CD8-positive, alpha-beta memory T cell (primary cell): ENCODE measurements around the gene MT2A. TPM values are rescaled to one million over a fixed set of nuclear protein-coding genes. Genes with fewer than 3 reads are reported as not detected.
"Not testable (repeated sequence)": the region's sequence is repeated elsewhere in the genome, so short reads cannot be mapped to it uniquely, and the experiment has no call there.

ENCODE experiments used
- CTCF ChIA-PET: fragments of 350-600 bp; sonication (Branson Sonifier 250); formaldehyde crosslinking; loops from one replicate; lab custom pipeline; 2021; ENCODE audit warnings: antibody characterized with exemption; lab: Charles Lee
- POLR2A ChIA-PET: fragments of 350-600 bp; sonication (Branson Sonifier 250); formaldehyde crosslinking; loops from one replicate; lab custom pipeline; 2021; ENCODE audit warnings: antibody characterized with exemption; lab: Charles Lee
- DNase-seq, 5 donors: peaks; one replicate each; pipeline versions ENCODE4 v3.0.0 to v3.0.0-alpha.2; 2020 to 2022; ENCODE audit warnings: mixed read lengths in 1 of 5
- H3K27ac ChIP-seq: one replicate; pipeline ENCODE4 v1.7.0; 2013; ENCODE audit warnings: low read depth, mild to moderate bottlenecking, low read length, moderate library complexity
- H3K27me3 ChIP-seq: 2 replicates; pipeline ENCODE4 v1.7.0; 2013; ENCODE audit warnings: low read length, mild to moderate bottlenecking; ENCODE audit not compliant: insufficient read depth, poor library complexity, severe bottlenecking
- H3K36me3 ChIP-seq: 2 replicates; pipeline ENCODE4 v1.7.0; 2013; ENCODE audit warnings: mild to moderate bottlenecking, low read length, moderate library complexity; ENCODE audit not compliant: insufficient read depth
- H3K4me1 ChIP-seq: 2 replicates; pipeline ENCODE4 v1.7.0; 2013; ENCODE audit warnings: mild to moderate bottlenecking, low read length, moderate library complexity; ENCODE audit not compliant: insufficient read depth
- H3K4me3 ChIP-seq: 2 replicates; pipeline ENCODE4 v1.7.0; 2013; ENCODE audit warnings: mild to moderate bottlenecking, low read length
- H3K9me3 ChIP-seq: 2 replicates; pipeline ENCODE4 v1.7.0; 2013; ENCODE audit warnings: mild to moderate bottlenecking, low read length
- H3K27ac Mint-ChIP-seq, 8 donors: one replicate each; pipeline ENCODE4 v1.8.0; 2020 to 2021; ENCODE audit warnings: mixed read lengths in 8 of 8, mild to moderate bottlenecking in 6 of 8, inconsistent platforms in 3 of 8, moderate library complexity in 3 of 8
- H3K27me3 Mint-ChIP-seq, 2 donors: one replicate each; pipeline ENCODE4 v1.8.0; 2020 to 2021; ENCODE audit warnings: mixed read lengths in 2 of 2, mild to moderate bottlenecking in 1 of 2, moderate library complexity in 1 of 2
- H3K36me3 Mint-ChIP-seq, 3 donors: one replicate each; pipeline ENCODE4 v1.8.0; 2020 to 2021; ENCODE audit warnings: mixed read lengths in 3 of 3, inconsistent platforms in 1 of 3, mild to moderate bottlenecking in 1 of 3
- H3K4me1 Mint-ChIP-seq, 3 donors: one replicate each; pipeline ENCODE4 v1.8.0; 2020 to 2021; ENCODE audit warnings: mixed read lengths in 3 of 3, inconsistent platforms in 1 of 3, mild to moderate bottlenecking in 1 of 3
- H3K4me3 Mint-ChIP-seq, 7 donors: one replicate each; pipeline ENCODE4 v1.8.0; 2020 to 2021; ENCODE audit warnings: mixed read lengths in 7 of 7, mild to moderate bottlenecking in 6 of 7, moderate library complexity in 4 of 7, inconsistent platforms in 2 of 7
- H3K9me3 Mint-ChIP-seq, 5 donors: one replicate each; pipeline ENCODE4 v1.8.0; 2020 to 2022; ENCODE audit warnings: mixed read lengths in 5 of 5, mild to moderate bottlenecking in 3 of 5, moderate library complexity in 2 of 5, inconsistent platforms in 1 of 5
- polyA plus RNA-seq: library from polyadenylated mRNA; unstranded; fragments of 300-500 nt; fragmentation: Illumina TruSeq; gene quantifications from one replicate; pipeline ENCODE4 v1.2.3, GENCODE V29; 2021
- total RNA-seq, 2 experiments: library from RNA; stranded (reverse); gene quantifications; one replicate each; pipeline ENCODE4 v1.2.3, GENCODE V29; 2021

Gene MT2A
- total and polyA plus RNA-seq, 3 experiments from 2014 or later: 285 to 435 (median 349) TPM

GRCh38 chr16:56615353-56615752 lies 7.0 kb downstream of the MT2A start:
- Histone ChIP-seq H3K27me3 (peaks cover 8% of the 10 kb centered on the region), H3K4me3 (no peak overlapping the region), H3K27ac (no peak overlapping the region), H3K4me1 (peaks cover 16% of the 10 kb centered on the region), H3K9me3 (no peaks in the 10 kb centered on the region), H3K36me3 (no peaks in the 10 kb centered on the region)
- no peaks in the 10 kb centered on the region for H3K9me3 Mint-ChIP-seq
- no peak for DNase-seq
- no peak overlapping the region for H3K4me3 Mint-ChIP-seq
- peaks cover 18 to 27% (median 20%) of the 10 kb centered on the region in 3 donors for H3K4me1 Mint-ChIP-seq
- peaks cover 2 to 11% of the 10 kb centered on the region in 2 donors for H3K27me3 Mint-ChIP-seq
- no peaks in the 10 kb centered on the region for H3K36me3 Mint-ChIP-seq
- ChIA-PET CTCF (interaction anchor here (0.9 kb wide), 1 partner anchor 12 kb away, joined by 3 read pairs; no protein-coding TSS in a partner anchor), POLR2A (no interaction called here)
- H3K27ac Mint-ChIP-seq: peak overlapping the region in 1 of 8 donors; percentile 42

GRCh38 chr16:56616608-56617211 lies 8.3 kb downstream of the MT2A start:
- H3K4me1 Mint-ChIP-seq: peaks cover 6 to 14% (median 6%) of the 10 kb centered on the region in 3 donors

GRCh38 chr16:56617212-56618085 lies 9.1 kb downstream of the MT2A start:
- Mint-ChIP-seq H3K4me3 (peak overlapping the region; percentile 61 to 79 (median 69)), H3K27me3 (peaks cover 4 to 11% of the 10 kb centered on the region in 2 donors), H3K4me1 (peaks cover 6 to 13% (median 6%) of the 10 kb centered on the region in 3 donors), H3K27ac (no peak overlapping the region), H3K36me3 (no peaks in the 10 kb centered on the region), H3K9me3 (no peaks in the 10 kb centered on the region)
- H3K4me1 ChIP-seq: peaks cover 4% of the 10 kb centered on the region
- H3K9me3 ChIP-seq: no peaks in the 10 kb centered on the region
- no peaks in the 10 kb centered on the region for H3K36me3 ChIP-seq
- H3K27ac ChIP-seq: no peak overlapping the region
- ChIA-PET POLR2A (interaction anchor here (0.5 to 1.2 kb wide), 3 partner anchors 9 to 151 kb away, joined by 3 to 4 read pairs (median 4); partner anchors contain the start of gene MT2A), CTCF (interaction anchor here (0.9 to 2.3 kb wide), 4 partner anchors 8 to 26 kb away, joined by 3 to 6 read pairs (median 4); partner anchors contain the start of gene MT1E)
- peak in 4 of 5 donors; percentile 22 to 64 (median 42) for DNase-seq
- peaks cover 8% of the 10 kb centered on the region for H3K27me3 ChIP-seq
- no peak overlapping the region for H3K4me3 ChIP-seq

More at GRCh38 chr16:56616608-56617211, 8.3 kb downstream of the MT2A start:
- no peaks in the 10 kb centered on the region for H3K36me3 ChIP-seq
- no peak overlapping the region for H3K27ac ChIP-seq
- Mint-ChIP-seq H3K36me3 (no peaks in the 10 kb centered on the region), H3K27me3 (peaks cover 4 to 11% of the 10 kb centered on the region in 2 donors), H3K9me3 (no peaks in the 10 kb centered on the region), H3K4me3 (peak overlapping the region; percentile 39 to 79 (median 70)), H3K27ac (peak overlapping the region in 1 of 8 donors; percentile 17)
- CTCF ChIA-PET: interaction anchor here (1.3 kb wide), 1 partner anchor 9 kb away, joined by 3 read pairs; the partner anchor contains the start of gene MT1E
- POLR2A ChIA-PET: interaction anchor here (0.6 to 1.2 kb wide), 3 partner anchors 8 to 430 kb away, joined by 3 to 14 read pairs (median 3); partner anchors contain the start of gene MT2A
- no peak for DNase-seq
- no peaks in the 10 kb centered on the region for H3K9me3 ChIP-seq
- H3K4me3 ChIP-seq: no peak overlapping the region
- peaks cover 8% of the 10 kb centered on the region for H3K27me3 ChIP-seq
- peaks cover 4% of the 10 kb centered on the region for H3K4me1 ChIP-seq

DNA sequence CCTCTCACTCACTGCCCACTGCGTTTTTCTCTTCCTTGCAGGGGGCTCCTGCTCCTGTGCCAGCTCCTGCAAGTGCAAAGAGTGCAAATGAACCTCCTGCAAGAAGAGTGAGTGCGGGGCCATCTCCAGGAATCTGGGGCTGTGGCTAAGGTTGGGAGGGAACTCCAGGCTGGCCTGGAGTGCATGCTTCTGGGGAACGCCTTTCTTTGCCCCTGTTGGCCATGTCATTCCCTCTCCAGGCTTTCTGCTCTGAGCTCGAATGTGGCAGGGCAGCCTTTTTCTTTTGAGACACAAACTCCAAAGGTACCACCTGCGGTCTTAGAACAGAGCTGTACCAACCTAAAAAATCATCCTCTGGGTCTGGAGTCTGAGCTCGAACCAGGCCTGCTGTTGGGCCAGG lies 9.8 kb downstream of the MT2A start:
- Mint-ChIP-seq H3K4me1 (peaks cover 6 to 13% (median 6%) of the 10 kb centered on the region in 3 donors), H3K27ac (no peak overlapping the region), H3K4me3 (peak overlapping the region in 3 of 7 donors; percentile 5 to 79 (median 73)), H3K9me3 (no peaks in the 10 kb centered on the region), H3K27me3 (peaks cover 4 to 11% of the 10 kb centered on the region in 2 donors), H3K36me3 (no peaks in the 10 kb centered on the region)
- no peak overlapping the region for H3K27ac ChIP-seq
- H3K4me1 ChIP-seq: peaks cover 4% of the 10 kb centered on the region
- CTCF ChIA-PET: interaction anchor here (0.9 to 2.3 kb wide), 3 partner anchors 11 to 25 kb away, joined by 3 to 6 read pairs (median 5); no protein-coding TSS in a partner anchor
- H3K27me3 ChIP-seq: peaks cover 8% of the 10 kb centered on the region
- H3K4me3 ChIP-seq: no peak overlapping the region
- no peak for DNase-seq
- H3K36me3 ChIP-seq: no peaks in the 10 kb centered on the region
- POLR2A ChIA-PET: interaction anchor here (1.1 to 1.2 kb wide), 2 partner anchors 10 to 11 kb away, joined by 3 to 4 read pairs; partner anchors contain the start of gene MT2A
- H3K9me3 ChIP-seq: no peaks in the 10 kb centered on the region

DNA sequence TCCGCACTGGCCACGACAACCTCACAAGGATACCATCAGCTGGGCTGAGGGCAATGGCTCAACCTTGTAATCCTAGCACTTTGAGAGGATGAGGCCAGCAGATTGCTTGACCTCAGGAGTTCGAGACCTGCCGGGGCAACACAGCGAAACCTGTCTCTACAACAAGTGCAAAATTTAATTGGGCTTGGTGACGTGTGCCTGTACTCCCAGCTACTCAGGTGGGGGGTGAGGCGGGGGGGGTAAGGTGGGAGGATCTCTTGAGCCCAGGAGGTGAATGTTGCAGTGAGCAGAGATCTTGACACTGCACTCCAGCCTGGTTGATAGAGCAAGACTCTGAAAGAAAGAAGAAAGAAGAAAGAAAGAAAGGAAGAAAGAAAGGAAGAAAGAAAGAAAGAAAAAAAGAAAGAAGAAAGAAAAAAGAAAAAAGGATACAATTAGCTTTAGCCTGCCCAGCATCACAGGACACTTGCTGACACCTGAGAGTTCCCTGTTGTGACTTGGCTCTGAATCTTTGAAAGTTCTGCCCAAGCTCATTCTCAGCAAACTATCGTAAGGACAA lies 12.0 kb downstream of the MT2A start:
- H3K36me3 Mint-ChIP-seq: peaks cover 0 to 2% (median 0%) of the 10 kb centered on the region in 3 donors
- H3K4me3 Mint-ChIP-seq: no peak overlapping the region
- no peaks in the 10 kb centered on the region for H3K36me3 ChIP-seq
- no peak for DNase-seq
- CTCF ChIA-PET: interaction anchor here (1.7 kb wide), 1 partner anchor 23 kb away, joined by 5 read pairs; no protein-coding TSS in a partner anchor
- no peak overlapping the region for H3K27ac ChIP-seq
- H3K9me3 Mint-ChIP-seq: no peaks in the 10 kb centered on the region
- H3K27me3 Mint-ChIP-seq: peaks cover 4 to 11% of the 10 kb centered on the region in 2 donors
- POLR2A ChIA-PET: no interaction called here
- no peaks in the 10 kb centered on the region for H3K9me3 ChIP-seq
- H3K4me1 ChIP-seq: peaks cover 9% of the 10 kb centered on the region
- peaks cover 12 to 19% (median 14%) of the 10 kb centered on the region in 3 donors for H3K4me1 Mint-ChIP-seq
- no peak overlapping the region for H3K27ac Mint-ChIP-seq
- no peak overlapping the region for H3K4me3 ChIP-seq
- peaks cover 8% of the 10 kb centered on the region for H3K27me3 ChIP-seq

- Mint-ChIP-seq H3K4me3 (peak overlapping the region in 1 of 7 donors; percentile 44), H3K27ac (peak overlapping the region in 2 of 8 donors; percentile 23 to 90), H3K4me1 (peaks cover 17 to 24% (median 22%) of the 10 kb centered on the region in 3 donors)
- Histone ChIP-seq H3K27me3 (peaks cover 13% of the 10 kb centered on the region), H3K4me1 (peaks cover 17% of the 10 kb centered on the region)
- POLR2A ChIA-PET, H3K9me3 ChIP-seq, DNase-seq, H3K27ac ChIP-seq, H3K36me3 Mint-ChIP-seq, H3K4me3 ChIP-seq, H3K9me3 Mint-ChIP-seq, H3K27me3 Mint-ChIP-seq, H3K36me3 ChIP-seq: not testable (repeated sequence)
- CTCF ChIA-PET: interaction anchor here (1.1 to 1.7 kb wide), 2 partner anchors 21 to 22 kb away, joined by 5 read pairs; no protein-coding TSS in a partner anchor
Observed at GRCh38 chr16:56621665-56622445, 13.5 kb downstream of the MT2A start.

DNA sequence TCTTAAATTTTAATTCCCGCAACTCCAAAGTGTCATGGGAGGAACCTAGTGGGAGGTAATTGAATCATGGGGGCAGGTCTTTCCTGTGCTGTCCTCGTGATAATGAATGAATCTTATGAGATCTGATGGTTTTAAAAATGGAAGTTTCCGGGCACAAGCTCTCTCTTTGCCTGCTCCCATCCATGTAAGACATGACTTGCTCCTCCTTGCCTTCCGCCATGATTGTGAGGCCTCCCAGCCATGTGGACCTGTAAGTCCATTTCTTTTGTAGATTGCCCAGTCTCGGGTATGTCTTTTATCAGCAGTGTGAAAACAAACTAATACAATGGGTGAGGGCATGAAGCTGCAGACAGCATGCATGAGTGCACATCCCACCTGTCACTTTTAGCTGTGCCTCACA lies 14.8 kb downstream of the MT2A start:
- not testable (repeated sequence) for H3K9me3 Mint-ChIP-seq, H3K4me3 ChIP-seq, H3K36me3 ChIP-seq, DNase-seq, H3K9me3 ChIP-seq, H3K27me3 Mint-ChIP-seq, H3K27ac ChIP-seq, H3K27me3 ChIP-seq, H3K36me3 Mint-ChIP-seq
- H3K4me1 ChIP-seq: peaks cover 13% of the 10 kb centered on the region
- CTCF ChIA-PET: interaction anchor here (1.1 to 1.3 kb wide), 3 partner anchors 20 to 39 kb away, joined by 3 to 5 read pairs (median 4); no protein-coding TSS in a partner anchor
- peak overlapping the region in 1 of 8 donors; percentile 1 for H3K27ac Mint-ChIP-seq
- H3K4me1 Mint-ChIP-seq: peaks cover 14 to 16% (median 15%) of the 10 kb centered on the region in 3 donors
- POLR2A ChIA-PET: interaction anchor here (0.9 to 1.2 kb wide), 2 partner anchors 13 to 15 kb away, joined by 3 read pairs; partner anchors contain the start of gene MT2A
- H3K4me3 Mint-ChIP-seq: peak overlapping the region in 1 of 7 donors; percentile 44
